ENCODE measurements around the gene CGNL1. TPM values are rescaled to one million over a fixed set of nuclear protein-coding genes. Genes with fewer than 3 reads are reported as not detected.

The CGNL1 gene
- total and polyA plus RNA-seq, 5 donors from 2014 or later, result not detected

DNA sequence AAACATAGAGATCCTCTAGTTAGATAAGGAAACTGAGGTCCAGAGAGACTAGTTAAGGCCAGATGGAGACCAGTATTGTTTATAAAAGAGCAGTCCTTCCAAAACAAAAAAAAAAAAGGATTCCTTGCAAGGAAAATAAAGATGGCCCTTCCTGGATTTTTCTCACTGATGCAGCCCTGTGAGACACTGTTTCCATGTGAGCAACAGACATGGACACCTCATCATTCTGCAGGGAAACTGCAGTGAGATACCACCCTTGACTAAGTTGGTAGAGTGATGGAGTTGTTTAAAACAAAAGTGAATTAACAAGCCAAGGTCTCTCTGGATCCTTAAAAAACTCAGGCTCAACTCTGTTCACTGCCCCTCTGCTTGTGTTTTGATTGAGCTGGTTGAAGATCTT, 149.8 kb downstream of the CGNL1 start:
- no peak overlapping the region for H3K4me3 ChIP-seq (ENCODE audit: low read depth, low read length)
- Mint-ChIP-seq H3K27ac (peak overlapping the region in 1 of 3 donors; percentile 49), H3K4me3 (no peak overlapping the region), H3K36me3 (no peaks in the 10 kb centered on the region), H3K9me3 (no peaks in the 10 kb centered on the region), H3K27me3 (peaks cover 32% of the 10 kb centered on the region), H3K4me1 (no peaks in the 10 kb centered on the region)
- DNase-seq (no peak), ATAC-seq (ENCODE audit: low read depth in 2 of 2) (no peak)
- no peaks in the 10 kb centered on the region for H3K4me1 ChIP-seq (ENCODE audit: control insufficient read depth, insufficient read depth, low read length, poor library complexity, severe bottlenecking)
- peaks cover 2% of the 10 kb centered on the region for H3K27me3 ChIP-seq (ENCODE audit: control insufficient read depth, insufficient read depth, low read length)
- no peaks in the 10 kb centered on the region for H3K9me3 ChIP-seq (ENCODE audit: control insufficient read depth in 2 of 2, low read length in 2 of 2)
- H3K27ac ChIP-seq (ENCODE audit: insufficient read depth, low read length, poor library complexity, severe bottlenecking), result no peak overlapping the region
- no peaks in the 10 kb centered on the region for H3K36me3 ChIP-seq (ENCODE audit: control insufficient read depth, insufficient read depth, low read length)

DNA sequence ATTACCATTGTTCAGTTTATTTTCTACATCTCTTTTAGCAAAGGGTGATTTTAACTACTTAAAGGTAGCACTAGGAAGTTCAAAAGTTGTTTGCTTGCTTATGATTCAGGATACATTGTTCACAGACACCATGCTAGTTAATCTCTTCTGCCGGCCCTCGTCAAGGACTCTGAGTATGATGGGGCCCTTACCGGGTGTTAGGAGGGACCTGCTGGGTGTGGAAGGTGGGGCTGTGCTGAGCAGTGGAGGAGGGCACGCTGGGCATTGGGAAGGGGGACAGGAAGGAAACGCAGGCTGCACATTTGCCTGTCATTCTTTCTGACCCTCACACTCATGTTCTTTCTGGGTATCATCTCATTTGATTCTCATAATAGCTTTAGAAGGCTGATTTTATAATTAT, 150.3 kb downstream of the CGNL1 start:
- Mint-ChIP-seq H3K4me3 (no peak overlapping the region), H3K27ac (no peak overlapping the region), H3K27me3 (peaks cover 32% of the 10 kb centered on the region), H3K36me3 (no peaks in the 10 kb centered on the region), H3K9me3 (no peaks in the 10 kb centered on the region), H3K4me1 (no peaks in the 10 kb centered on the region)
- H3K9me3 ChIP-seq (ENCODE audit: control insufficient read depth in 2 of 2, low read length in 2 of 2), result no peaks in the 10 kb centered on the region
- no peak for DNase-seq
- H3K27me3 ChIP-seq (ENCODE audit: control insufficient read depth, insufficient read depth, low read length), result peaks cover 2% of the 10 kb centered on the region
- ATAC-seq (ENCODE audit: low read depth in 2 of 2), result no peak
- H3K36me3 ChIP-seq (ENCODE audit: control insufficient read depth, insufficient read depth, low read length), result no peaks in the 10 kb centered on the region
- no peaks in the 10 kb centered on the region for H3K4me1 ChIP-seq (ENCODE audit: control insufficient read depth, insufficient read depth, low read length, poor library complexity, severe bottlenecking)
- no peak overlapping the region for H3K4me3 ChIP-seq (ENCODE audit: low read depth, low read length)
- H3K27ac ChIP-seq (ENCODE audit: insufficient read depth, low read length, poor library complexity, severe bottlenecking), result no peak overlapping the region

DNA sequence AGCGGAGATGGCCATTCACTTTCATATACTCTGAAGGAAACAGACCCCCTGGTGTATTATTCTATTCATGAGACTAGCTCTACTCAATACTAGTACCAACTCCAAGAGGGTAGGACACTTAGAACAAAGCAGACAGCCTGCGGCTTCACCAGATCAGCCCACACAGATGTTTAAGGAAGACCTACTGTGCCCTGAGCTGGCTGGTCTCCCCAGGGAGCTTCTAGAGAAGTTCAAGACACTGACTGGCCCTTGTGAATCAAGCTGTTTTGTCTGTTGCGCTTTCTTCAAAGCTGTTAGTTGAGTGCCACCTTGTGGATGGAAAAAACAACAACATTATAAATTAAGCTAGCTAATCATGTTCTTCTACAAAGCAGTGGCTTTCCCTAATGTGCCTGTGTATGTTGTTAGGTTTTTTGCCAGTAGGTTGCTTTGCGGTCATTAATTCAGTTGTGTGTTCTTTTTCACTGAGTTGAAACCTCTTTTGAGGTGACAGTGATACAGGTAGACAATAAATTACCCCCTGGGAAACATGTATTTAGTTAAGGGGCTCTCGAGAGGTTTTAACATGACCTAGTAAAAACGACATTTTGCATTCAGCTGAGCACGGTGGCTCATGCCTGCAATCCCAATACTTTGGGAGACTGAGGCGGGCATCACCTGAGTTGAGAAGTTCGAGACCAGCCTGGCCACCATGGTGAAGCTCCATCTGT, 151.2 kb downstream of the CGNL1 start:
- no peaks in the 10 kb centered on the region for H3K9me3 Mint-ChIP-seq
- H3K27me3 Mint-ChIP-seq, result peaks cover 32% of the 10 kb centered on the region
- no peak for ATAC-seq (ENCODE audit: low read depth in 2 of 2)
- Histone ChIP-seq H3K4me3 (ENCODE audit: low read depth, low read length) (no peak overlapping the region), H3K36me3 (ENCODE audit: control insufficient read depth, insufficient read depth, low read length) (no peaks in the 10 kb centered on the region), H3K27me3 (ENCODE audit: control insufficient read depth, insufficient read depth, low read length) (peaks cover 5% of the 10 kb centered on the region), H3K4me1 (ENCODE audit: control insufficient read depth, insufficient read depth, low read length, poor library complexity, severe bottlenecking) (no peaks in the 10 kb centered on the region), H3K27ac (ENCODE audit: insufficient read depth, low read length, poor library complexity, severe bottlenecking) (no peak overlapping the region), H3K9me3 (ENCODE audit: control insufficient read depth in 2 of 2, low read length in 2 of 2) (no peaks in the 10 kb centered on the region)
- no peak overlapping the region for H3K4me3 Mint-ChIP-seq
- no peaks in the 10 kb centered on the region for H3K36me3 Mint-ChIP-seq
- DNase-seq, result peak in 2 of 3 donors; percentile 36 to 62
- H3K4me1 Mint-ChIP-seq, result no peaks in the 10 kb centered on the region
- no peak overlapping the region for H3K27ac Mint-ChIP-seq

DNA sequence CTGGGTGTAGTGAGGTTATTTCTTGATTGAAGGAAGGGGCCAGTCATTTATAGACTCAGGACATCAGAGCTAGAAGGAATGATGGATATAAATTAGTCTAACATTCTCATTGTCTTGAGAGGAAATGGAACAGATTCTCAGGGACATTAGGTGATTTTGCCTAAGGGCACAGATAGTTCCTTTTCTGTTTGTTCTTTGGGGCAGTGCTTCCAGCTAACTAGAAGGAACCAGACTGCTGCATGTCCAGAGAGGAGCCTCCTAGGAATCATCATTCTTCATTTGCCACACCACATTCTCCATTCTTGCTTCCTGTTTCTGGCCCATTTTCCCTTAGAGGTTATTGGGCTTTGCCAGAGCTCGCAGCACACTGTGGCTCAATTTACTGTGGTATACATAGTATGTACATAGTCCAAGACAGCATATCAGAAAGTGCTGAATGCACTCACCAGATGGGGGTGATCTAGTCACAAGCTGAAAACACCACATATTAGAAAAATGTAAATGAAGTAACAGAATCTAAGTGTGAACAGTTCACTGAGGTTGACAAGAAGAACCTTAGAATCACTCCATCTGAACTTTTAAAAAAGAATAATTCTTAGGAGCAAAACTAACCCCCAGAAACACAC, 152.7 kb downstream of the CGNL1 start:
- Mint-ChIP-seq H3K9me3 (no peaks in the 10 kb centered on the region), H3K27ac (no peak overlapping the region), H3K4me3 (no peak overlapping the region), H3K4me1 (no peaks in the 10 kb centered on the region), H3K36me3 (no peaks in the 10 kb centered on the region), H3K27me3 (peaks cover 33% of the 10 kb centered on the region)
- no peaks in the 10 kb centered on the region for H3K4me1 ChIP-seq (ENCODE audit: control insufficient read depth, insufficient read depth, low read length, poor library complexity, severe bottlenecking)
- no peak overlapping the region for H3K27ac ChIP-seq (ENCODE audit: insufficient read depth, low read length, poor library complexity, severe bottlenecking)
- H3K27me3 ChIP-seq (ENCODE audit: control insufficient read depth, insufficient read depth, low read length), result peaks cover 5% of the 10 kb centered on the region
- DNase-seq (no peak), ATAC-seq (ENCODE audit: low read depth in 2 of 2) (no peak)
- H3K9me3 ChIP-seq (ENCODE audit: control insufficient read depth in 2 of 2, low read length in 2 of 2), result no peaks in the 10 kb centered on the region
- no peak overlapping the region for H3K4me3 ChIP-seq (ENCODE audit: low read depth, low read length)
- no peaks in the 10 kb centered on the region for H3K36me3 ChIP-seq (ENCODE audit: control insufficient read depth, insufficient read depth, low read length)

DNA sequence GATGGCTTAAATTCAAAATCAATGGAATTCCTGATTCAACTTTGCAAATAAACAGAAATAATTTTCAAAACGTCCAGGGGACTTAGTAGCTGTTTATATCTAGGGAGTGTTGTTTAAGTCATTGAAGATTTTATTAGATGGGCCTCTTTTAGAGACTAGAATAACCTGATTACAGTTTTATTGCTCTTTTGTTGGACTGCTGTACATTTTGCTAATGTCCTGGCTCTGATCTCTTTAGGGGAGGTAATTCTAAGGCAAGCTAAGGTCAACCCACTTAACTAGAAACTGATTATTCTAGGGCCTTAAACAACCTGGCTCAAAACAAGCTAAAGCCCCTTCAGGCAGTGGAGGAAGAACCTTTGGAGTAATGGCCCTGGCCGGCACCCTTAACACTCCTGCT, 153.4 kb downstream of the CGNL1 start:
- H3K4me3 ChIP-seq (ENCODE audit: low read depth, low read length), result no peak overlapping the region
- H3K4me1 Mint-ChIP-seq, result no peaks in the 10 kb centered on the region
- H3K27me3 ChIP-seq (ENCODE audit: control insufficient read depth, insufficient read depth, low read length), result peaks cover 5% of the 10 kb centered on the region
- H3K36me3 Mint-ChIP-seq, result no peaks in the 10 kb centered on the region
- no peak overlapping the region for H3K27ac ChIP-seq (ENCODE audit: insufficient read depth, low read length, poor library complexity, severe bottlenecking)
- H3K4me3 Mint-ChIP-seq, result no peak overlapping the region
- peaks cover 36% of the 10 kb centered on the region for H3K27me3 Mint-ChIP-seq
- ATAC-seq (ENCODE audit: low read depth in 2 of 2), result no peak
- H3K9me3 ChIP-seq (ENCODE audit: control insufficient read depth in 2 of 2, low read length in 2 of 2), result no peaks in the 10 kb centered on the region
- no peaks in the 10 kb centered on the region for H3K9me3 Mint-ChIP-seq
- DNase-seq, result no peak
- H3K36me3 ChIP-seq (ENCODE audit: control insufficient read depth, insufficient read depth, low read length), result no peaks in the 10 kb centered on the region
- H3K27ac Mint-ChIP-seq, result no peak overlapping the region
- H3K4me1 ChIP-seq (ENCODE audit: control insufficient read depth, insufficient read depth, low read length, poor library complexity, severe bottlenecking), result no peaks in the 10 kb centered on the region

DNA sequence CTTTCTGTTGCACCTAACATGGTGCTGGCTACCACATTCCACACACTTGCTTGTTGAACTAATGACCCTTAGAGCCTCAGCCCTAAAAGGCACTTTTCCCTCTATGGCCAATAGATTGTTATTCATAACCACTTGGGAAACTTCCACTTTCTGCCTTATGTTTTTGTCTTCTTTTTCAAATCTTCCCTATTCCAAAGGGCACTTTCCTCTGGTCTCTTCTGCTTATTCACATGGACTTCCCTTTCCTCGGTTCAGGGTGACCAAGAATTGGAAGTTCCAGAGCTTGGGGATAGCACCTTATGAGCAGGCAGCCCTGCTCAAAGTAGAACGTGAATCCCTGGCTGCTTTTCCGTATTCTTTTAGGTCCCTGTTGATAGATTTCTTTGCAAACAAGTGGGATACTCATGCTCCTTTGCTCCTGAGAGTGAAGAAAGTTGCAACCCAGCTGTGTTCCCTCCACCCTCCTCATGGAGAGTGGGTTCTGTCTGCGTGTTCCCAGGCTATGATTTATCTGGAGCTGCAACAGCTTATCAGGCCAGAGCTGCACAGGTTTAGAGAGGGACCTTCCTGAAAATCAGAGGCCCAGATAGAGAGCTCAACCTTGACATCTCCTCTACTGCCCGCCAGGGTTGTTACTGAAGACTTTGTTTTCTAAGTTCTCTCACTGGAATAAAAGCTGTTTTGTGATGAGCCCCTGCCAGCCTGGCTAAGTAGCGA, 156.6 kb downstream of the CGNL1 start:
- Mint-ChIP-seq H3K4me3 (no peak overlapping the region), H3K27me3 (peaks cover 15% of the 10 kb centered on the region), H3K4me1 (no peaks in the 10 kb centered on the region), H3K36me3 (no peaks in the 10 kb centered on the region), H3K9me3 (peaks cover 0 to 4% (median 0%) of the 10 kb centered on the region in 7 donors), H3K27ac (no peak overlapping the region)
- no peak overlapping the region for H3K4me3 ChIP-seq (ENCODE audit: low read depth, low read length)
- ATAC-seq (ENCODE audit: low read depth in 2 of 2) (no peak), DNase-seq (no peak)
- no peak overlapping the region for H3K27ac ChIP-seq (ENCODE audit: insufficient read depth, low read length, poor library complexity, severe bottlenecking)
- H3K9me3 ChIP-seq (ENCODE audit: control insufficient read depth in 2 of 2, low read length in 2 of 2), result no peaks in the 10 kb centered on the region
- no peaks in the 10 kb centered on the region for H3K4me1 ChIP-seq (ENCODE audit: control insufficient read depth, insufficient read depth, low read length, poor library complexity, severe bottlenecking)
- peaks cover 3% of the 10 kb centered on the region for H3K27me3 ChIP-seq (ENCODE audit: control insufficient read depth, insufficient read depth, low read length)
- H3K36me3 ChIP-seq (ENCODE audit: control insufficient read depth, insufficient read depth, low read length), result no peaks in the 10 kb centered on the region

DNA sequence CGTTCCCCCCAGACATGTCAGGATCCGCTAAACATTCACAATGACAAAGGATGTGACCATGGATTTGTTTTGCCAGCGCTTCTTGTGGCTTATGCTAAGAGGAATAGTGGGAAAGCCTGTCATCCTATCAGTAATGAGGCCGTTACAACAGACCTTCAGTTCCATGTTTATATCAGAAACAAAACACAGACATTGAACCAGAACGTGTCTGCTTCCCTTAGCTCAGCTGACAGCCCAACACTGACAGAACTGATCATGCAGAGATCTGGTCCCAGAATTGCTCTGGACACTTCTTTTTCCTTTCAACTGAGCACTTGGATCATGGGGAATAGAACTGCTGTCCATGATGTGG, 157.1 kb downstream of the CGNL1 start:
- Mint-ChIP-seq H3K36me3 (no peaks in the 10 kb centered on the region), H3K9me3 (peaks cover 0 to 4% (median 0%) of the 10 kb centered on the region in 7 donors), H3K4me3 (no peak overlapping the region), H3K4me1 (no peaks in the 10 kb centered on the region), H3K27ac (no peak overlapping the region), H3K27me3 (peaks cover 14% of the 10 kb centered on the region)
- Histone ChIP-seq H3K27ac (ENCODE audit: insufficient read depth, low read length, poor library complexity, severe bottlenecking) (no peak overlapping the region), H3K9me3 (ENCODE audit: control insufficient read depth in 2 of 2, low read length in 2 of 2) (no peaks in the 10 kb centered on the region), H3K36me3 (ENCODE audit: control insufficient read depth, insufficient read depth, low read length) (no peaks in the 10 kb centered on the region), H3K27me3 (ENCODE audit: control insufficient read depth, insufficient read depth, low read length) (peaks cover 3% of the 10 kb centered on the region), H3K4me3 (ENCODE audit: low read depth, low read length) (no peak overlapping the region), H3K4me1 (ENCODE audit: control insufficient read depth, insufficient read depth, low read length, poor library complexity, severe bottlenecking) (no peaks in the 10 kb centered on the region)
- ATAC-seq (ENCODE audit: low read depth in 2 of 2), result no peak
- no peak for DNase-seq
